Rectal smooth muscle tissue (tissue), 1 donor: Measurements from ENCODE around the gene ERMP1.

Source experiments
- H3K27ac ChIP-seq: one replicate; pipeline ENCODE4 v1.7.0; 2013; ENCODE audit warnings: low read depth, low read length, inconsistent platforms
- H3K27me3 ChIP-seq: one replicate; pipeline ENCODE4 v1.7.0; 2013; ENCODE audit warnings: low read length; ENCODE audit not compliant: control insufficient read depth, insufficient read depth
- H3K36me3 ChIP-seq: one replicate; pipeline ENCODE4 v1.7.0; 2013; ENCODE audit warnings: low read length; ENCODE audit not compliant: control insufficient read depth, insufficient read depth
- H3K4me1 ChIP-seq: one replicate; pipeline ENCODE4 v1.7.0; 2013; ENCODE audit warnings: low read length; ENCODE audit not compliant: control insufficient read depth, insufficient read depth
- H3K4me3 ChIP-seq: one replicate; pipeline ENCODE4 v1.7.0; 2013; ENCODE audit warnings: low read length
- H3K9ac ChIP-seq: one replicate; pipeline ENCODE4 v1.7.0; 2013; ENCODE audit warnings: low read length

The ERMP1 gene

DNA sequence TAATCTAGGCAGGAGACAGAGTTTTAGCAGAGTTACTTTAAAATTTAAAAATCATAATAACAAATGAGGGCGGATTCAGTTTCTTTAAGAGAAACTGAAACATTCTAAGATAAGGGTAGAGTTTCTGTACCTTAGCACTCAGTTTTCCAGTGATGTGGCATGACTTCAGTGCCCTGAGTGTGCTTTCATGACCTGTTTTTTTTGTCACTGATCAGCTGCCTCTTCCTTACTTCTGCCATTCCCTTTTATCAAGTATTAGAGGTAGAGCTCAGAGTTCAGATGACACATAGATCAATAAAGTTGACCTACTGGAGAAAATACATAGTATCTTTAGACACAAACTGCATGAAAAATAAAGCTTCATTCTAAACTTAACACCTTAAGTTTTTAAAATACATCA, 82.3 kb downstream of the ERMP1 start:
- Histone ChIP-seq H3K27me3 (no peaks in the 10 kb centered on the region), H3K36me3 (peaks cover 6% of the 10 kb centered on the region), H3K27ac (no peak overlapping the region), H3K4me1 (no peaks in the 10 kb centered on the region), H3K9ac (no peak overlapping the region), H3K4me3 (no peak overlapping the region)

DNA sequence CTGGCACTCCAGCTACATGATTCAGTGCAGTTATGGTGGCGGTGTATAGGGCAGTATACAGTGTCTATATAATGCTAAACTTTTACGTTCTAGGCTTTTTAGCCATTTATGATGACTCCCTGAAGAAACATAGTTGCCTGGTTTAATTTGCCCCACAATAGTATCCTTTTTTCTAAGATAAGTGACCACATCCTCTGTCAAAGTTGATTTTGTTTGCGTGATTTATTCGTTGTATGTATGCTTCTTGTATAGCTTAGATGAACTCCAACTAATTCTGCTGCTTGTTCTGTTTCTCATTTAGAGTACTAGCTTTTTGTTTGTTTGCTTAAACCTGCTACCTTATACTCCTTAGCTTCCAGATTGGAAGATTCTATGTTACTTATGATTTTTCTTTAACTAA, 83.6 kb downstream of the ERMP1 start:
- no peak overlapping the region for H3K4me3 ChIP-seq
- H3K4me1 ChIP-seq, result no peaks in the 10 kb centered on the region
- H3K36me3 ChIP-seq, result peaks cover 8% of the 10 kb centered on the region
- H3K27me3 ChIP-seq, result no peaks in the 10 kb centered on the region
- no peak overlapping the region for H3K27ac ChIP-seq
- no peak overlapping the region for H3K9ac ChIP-seq

DNA sequence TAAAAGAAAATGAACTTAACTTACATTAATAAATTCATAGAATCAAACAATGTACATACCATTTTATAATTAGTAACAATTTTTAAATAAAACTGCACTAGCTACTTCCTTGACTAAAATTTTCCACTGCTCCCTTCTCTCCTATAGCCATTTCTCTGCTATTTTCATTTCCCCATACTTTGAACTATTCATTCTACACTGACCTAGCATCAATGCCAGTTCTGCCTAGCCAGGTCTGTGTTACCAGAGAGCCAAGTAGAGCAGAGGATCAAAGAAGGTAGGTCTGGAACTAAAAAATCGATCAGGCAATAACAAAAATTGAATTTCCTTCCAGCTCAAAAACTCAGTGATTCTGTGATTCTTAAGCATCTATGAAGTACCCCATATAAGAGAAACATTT, 84.5 kb downstream of the ERMP1 start:
- Histone ChIP-seq H3K36me3 (peaks cover 8% of the 10 kb centered on the region), H3K4me3 (no peak overlapping the region), H3K27me3 (no peaks in the 10 kb centered on the region), H3K27ac (no peak overlapping the region), H3K4me1 (no peaks in the 10 kb centered on the region), H3K9ac (no peak overlapping the region)

DNA sequence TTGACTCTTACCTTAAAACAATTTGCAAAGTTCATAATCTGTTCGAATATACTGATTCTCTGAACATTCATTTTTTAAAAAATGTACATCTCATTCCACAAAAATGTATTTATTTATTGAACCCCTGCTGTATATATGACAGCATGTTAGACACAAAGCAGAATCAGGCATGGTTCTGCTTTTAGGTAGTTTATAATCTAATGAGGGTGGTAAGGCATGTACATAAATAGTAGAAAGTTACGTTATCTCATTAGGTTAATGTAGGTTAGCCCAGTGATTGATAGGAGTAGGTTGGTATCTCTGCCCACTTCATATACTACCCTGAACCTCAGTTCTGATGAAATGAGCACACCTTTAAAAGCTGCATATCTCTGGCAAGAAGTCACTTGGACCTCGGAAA, 89.8 kb downstream of the ERMP1 start:
- H3K4me3 ChIP-seq, result no peak overlapping the region
- no peaks in the 10 kb centered on the region for H3K4me1 ChIP-seq
- H3K36me3 ChIP-seq, result peaks cover 11% of the 10 kb centered on the region
- no peak overlapping the region for H3K27ac ChIP-seq
- no peak overlapping the region for H3K9ac ChIP-seq
- H3K27me3 ChIP-seq, result no peaks in the 10 kb centered on the region

DNA sequence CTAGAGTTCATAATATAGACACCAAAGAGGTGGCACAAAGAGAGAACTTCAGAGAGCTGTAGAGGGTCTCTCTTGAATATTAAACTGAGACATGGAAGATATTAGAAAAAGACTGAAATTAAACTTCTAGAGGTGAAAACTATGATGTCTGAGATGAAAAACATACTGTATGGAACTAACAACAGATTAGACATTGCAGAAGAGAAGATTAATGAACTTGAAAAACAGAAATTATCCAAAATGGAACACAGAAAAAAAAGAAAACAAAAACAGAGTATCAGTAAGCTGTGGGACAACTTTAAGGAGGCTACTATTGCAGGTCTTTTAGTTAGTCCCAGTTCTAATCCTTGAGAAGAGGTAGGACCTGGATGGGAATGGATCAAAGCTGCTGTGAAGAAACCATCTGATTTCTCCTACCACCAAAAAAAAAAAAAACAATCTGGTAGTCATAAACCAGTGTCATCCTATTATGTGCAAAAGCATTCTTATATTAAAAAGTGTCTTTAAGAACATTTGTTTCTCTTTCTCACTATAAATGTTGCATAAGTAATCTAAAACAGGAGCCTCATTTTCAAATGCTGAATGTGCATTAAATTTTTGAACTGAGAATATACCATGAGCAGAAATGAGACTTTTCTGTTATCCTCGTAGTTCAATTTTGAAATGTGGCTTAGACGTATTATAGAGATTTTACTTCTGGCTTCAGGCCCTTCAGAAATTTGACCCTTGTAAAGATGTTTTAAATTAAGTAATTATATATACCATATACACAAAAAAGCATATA, 96.2 kb downstream of the ERMP1 start:
- no peaks in the 10 kb centered on the region for H3K4me1 ChIP-seq
- peaks cover 12% of the 10 kb centered on the region for H3K36me3 ChIP-seq
- no peaks in the 10 kb centered on the region for H3K27me3 ChIP-seq
- H3K9ac ChIP-seq, result no peak overlapping the region
- no peak overlapping the region for H3K4me3 ChIP-seq
- no peak overlapping the region for H3K27ac ChIP-seq

DNA sequence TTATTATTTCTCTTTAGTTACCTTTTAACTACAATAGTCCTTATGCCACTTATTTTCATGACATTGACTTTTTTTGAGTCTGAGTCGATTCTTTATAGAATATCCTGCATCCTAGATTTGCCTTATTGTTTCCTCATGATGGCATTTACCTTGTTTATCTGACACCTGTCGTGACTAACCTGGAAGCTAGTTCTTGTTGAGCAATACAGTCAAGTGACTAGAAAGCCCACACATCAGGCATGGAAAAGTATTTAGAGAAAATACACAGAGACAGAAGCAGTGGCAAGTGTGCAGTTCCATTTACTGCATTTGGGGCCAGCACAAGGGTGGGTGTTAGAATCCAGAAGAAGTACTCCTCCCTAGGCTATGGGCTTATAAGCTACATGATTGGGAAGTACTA, 97.8 kb downstream of the ERMP1 start:
- Histone ChIP-seq H3K36me3 (peaks cover 12% of the 10 kb centered on the region), H3K4me3 (no peak overlapping the region), H3K9ac (no peak overlapping the region), H3K27ac (no peak overlapping the region), H3K4me1 (no peaks in the 10 kb centered on the region), H3K27me3 (no peaks in the 10 kb centered on the region)
